Measurements from ENCODE around the gene DTNA.

- TF ChIP-seq POLR2A (IDR thresholded peaks at IDR 0.05) (no peak), CTCF (IDR thresholded peaks at IDR 0.05) (no peak), EP300 (IDR thresholded peaks at IDR 0.05) (no peak)
Measured at GRCh38 chr18:34773378-34773777, 63.3 kb downstream of the DTNA start.
